ENCODE results near the gene SEPHS1. TPM values are rescaled to one million over a fixed set of nuclear protein-coding genes. Genes with fewer than 3 reads are reported as not detected.
A peak's percentile ranks its signal among the peaks of the same experiment; 100 is the strongest.

SEPHS1 gene
- total RNA-seq, 2 donors from 2014 or later: 20.7 to 22.8 TPM

DNA sequence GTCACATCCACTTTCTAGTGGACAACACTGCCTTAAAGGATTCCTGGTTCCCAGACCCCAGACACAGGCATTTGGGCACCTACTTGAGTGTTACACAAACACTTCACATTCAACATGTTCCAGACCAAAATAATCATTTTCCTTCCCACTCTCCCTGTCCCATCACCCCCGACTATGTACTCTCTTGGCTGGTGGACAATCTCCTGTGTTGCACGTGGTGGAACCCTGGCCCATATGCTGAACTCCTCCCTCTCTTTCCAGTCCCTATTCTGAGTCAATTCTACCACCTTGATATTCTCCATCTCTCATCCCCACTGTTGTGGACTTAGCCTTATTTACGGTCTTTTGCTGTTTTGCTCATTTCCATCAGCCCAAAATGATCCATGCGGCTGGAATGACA, 8.3 kb upstream of the SEPHS1 start:
- H3K4me1 ChIP-seq: no peaks in the 10 kb centered on the region
- TF ChIP-seq, protein P1, sequence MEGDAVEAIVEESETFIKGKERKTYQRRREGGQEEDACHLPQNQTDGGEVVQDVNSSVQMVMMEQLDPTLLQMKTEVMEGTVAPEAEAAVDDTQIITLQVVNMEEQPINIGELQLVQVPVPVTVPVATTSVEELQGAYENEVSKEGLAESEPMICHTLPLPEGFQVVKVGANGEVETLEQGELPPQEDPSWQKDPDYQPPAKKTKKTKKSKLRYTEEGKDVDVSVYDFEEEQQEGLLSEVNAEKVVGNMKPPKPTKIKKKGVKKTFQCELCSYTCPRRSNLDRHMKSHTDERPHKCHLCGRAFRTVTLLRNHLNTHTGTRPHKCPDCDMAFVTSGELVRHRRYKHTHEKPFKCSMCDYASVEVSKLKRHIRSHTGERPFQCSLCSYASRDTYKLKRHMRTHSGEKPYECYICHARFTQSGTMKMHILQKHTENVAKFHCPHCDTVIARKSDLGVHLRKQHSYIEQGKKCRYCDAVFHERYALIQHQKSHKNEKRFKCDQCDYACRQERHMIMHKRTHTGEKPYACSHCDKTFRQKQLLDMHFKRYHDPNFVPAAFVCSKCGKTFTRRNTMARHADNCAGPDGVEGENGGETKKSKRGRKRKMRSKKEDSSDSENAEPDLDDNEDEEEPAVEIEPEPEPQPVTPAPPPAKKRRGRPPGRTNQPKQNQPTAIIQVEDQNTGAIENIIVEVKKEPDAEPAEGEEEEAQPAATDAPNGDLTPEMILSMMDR (IDR thresholded peaks at IDR 0.05): no peak

DNA sequence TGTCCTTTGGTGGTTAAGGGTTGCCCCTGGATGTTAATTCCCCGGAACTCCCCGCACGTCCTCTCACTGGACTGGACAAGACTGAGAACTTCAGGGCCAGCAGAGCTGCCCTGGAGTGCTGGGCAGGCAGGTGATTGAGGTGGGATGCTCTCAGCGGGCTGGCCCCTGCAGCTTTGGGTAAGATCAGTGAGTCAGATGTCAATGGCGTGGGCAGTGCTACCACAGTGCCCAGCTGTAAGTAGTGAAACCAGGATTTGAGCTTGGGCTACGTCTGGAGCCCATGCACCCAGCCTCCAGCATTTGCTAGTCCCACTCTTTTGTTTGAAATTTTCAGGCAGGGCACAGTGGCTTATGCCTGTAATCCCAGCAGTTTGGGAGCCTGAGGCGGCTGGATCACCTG, 6.7 kb upstream of the SEPHS1 start:
- Histone ChIP-seq H3K27me3 (no peaks in the 10 kb centered on the region), H3K9me3 (no peaks in the 10 kb centered on the region), H3K4me1 (peaks cover 0 to 9% of the 10 kb centered on the region in 2 donors), H3K27ac (no peak overlapping the region), H3K4me3 (no peak overlapping the region), H3K36me3 (no peaks in the 10 kb centered on the region)
- TF ChIP-seq, protein P1 (IDR thresholded peaks at IDR 0.05): no peak
- DNase-seq (ENCODE audit: low spot score): no peak

More for the DNA sequence above, 8.3 kb upstream of the SEPHS1 start:
- H3K27me3 ChIP-seq: no peaks in the 10 kb centered on the region
- no peak overlapping the region for H3K27ac ChIP-seq
- H3K4me3 ChIP-seq: no peak overlapping the region
- no peaks in the 10 kb centered on the region for H3K36me3 ChIP-seq
- no peaks in the 10 kb centered on the region for H3K9me3 ChIP-seq
- DNase-seq (ENCODE audit: low spot score): no peak

DNA sequence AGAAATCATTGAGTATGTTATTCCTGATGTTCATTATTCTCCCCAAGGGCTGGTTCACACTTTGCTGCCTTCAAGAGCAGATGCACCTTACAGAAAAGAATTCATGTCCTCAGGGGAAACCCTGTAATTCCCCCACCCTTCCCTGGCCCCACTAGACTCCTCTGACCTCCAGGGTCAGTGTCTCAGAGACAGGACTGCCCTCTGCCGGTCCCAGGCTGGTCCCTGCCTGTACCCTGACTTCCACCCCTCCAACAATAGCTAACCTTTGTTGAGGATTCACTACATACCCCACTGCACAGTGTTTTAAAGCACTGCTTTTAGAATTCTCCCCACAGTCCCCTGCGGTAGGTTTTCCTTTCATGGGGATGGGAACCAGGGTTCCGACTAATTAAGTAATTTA, 4.4 kb upstream of the SEPHS1 start:
- TF ChIP-seq, protein P1 (IDR thresholded peaks at IDR 0.05): no peak
- Histone ChIP-seq H3K27me3 (no peaks in the 10 kb centered on the region), H3K27ac (no peak overlapping the region), H3K4me1 (peaks cover 0 to 20% of the 10 kb centered on the region in 2 donors), H3K4me3 (no peak overlapping the region), H3K9me3 (no peaks in the 10 kb centered on the region), H3K36me3 (no peaks in the 10 kb centered on the region)
- no peak for DNase-seq (ENCODE audit: low spot score)

DNA sequence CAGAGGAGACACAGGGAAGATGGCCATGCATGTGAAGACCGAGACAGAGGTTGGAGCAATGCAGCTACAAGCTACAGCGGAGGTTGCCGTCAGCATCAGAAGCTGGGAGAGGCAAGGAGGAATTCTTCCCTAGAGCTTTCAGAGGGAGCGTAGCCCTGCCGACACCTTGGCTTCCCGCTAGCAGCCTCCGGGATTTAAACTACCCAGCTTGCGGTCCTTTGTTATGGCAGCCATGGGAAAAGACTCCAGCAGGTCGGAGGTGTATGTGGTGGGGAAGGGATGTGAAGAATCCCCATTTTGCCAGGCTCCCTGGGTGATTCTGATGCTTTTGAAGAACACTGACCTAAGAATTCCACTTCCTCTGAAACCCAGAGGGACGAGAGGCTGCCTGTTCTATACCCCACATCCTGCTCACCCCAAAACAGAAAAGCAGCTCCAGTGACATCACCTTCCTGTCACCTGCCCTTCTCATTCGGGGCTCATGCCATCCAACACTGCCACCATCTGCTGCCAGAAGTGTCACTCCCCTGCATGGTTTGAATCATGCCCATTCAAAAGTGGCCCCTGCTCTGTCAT, 3.3 kb upstream of the SEPHS1 start:
- no peaks in the 10 kb centered on the region for H3K27me3 ChIP-seq
- H3K9me3 ChIP-seq: no peaks in the 10 kb centered on the region
- H3K4me3 ChIP-seq: no peak overlapping the region
- no peak overlapping the region for H3K27ac ChIP-seq
- peaks cover 0 to 24% of the 10 kb centered on the region in 2 donors for H3K4me1 ChIP-seq
- no peaks in the 10 kb centered on the region for H3K36me3 ChIP-seq
- TF ChIP-seq, protein P1 (IDR thresholded peaks at IDR 0.05): no peak
- no peak for DNase-seq (ENCODE audit: low spot score)

DNA sequence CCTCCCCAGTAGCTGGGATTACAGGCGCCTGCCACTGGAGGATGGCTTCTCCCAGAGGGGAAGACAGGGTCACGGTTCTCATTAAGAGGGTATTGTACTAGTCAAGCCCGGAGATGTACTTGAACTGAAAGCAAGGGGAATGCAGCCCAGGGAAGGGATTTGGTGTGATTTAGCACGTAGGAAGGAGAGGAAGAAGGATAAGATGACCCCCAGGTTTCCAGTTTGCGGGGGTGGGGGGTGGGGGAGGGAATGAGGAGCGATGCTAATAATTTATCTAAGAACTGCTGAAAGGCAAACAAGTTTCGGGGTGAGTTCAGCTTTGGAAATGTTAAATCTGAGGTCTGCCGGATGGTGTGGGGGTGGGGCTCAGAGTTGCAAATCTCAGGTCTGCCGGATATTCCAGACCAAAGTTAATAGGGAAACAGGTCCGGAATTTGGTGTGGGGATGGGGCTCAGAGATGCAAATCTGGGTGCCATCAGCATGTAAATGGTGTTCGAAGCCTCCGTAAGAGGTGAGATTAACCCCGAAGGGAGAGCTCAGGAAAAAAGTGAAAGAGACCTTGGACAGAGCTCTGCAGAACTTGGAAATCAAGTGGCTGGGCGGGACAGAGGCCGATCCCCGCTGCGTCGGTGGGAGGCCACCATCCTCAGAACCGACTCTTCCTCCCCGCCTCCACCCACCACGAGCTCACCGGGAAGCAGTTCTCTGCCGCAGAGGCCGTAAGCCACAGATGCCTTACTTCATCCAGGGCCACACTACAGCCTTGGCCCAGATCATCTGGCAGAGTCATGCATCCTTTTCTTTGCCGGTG, 1.6 kb upstream of the SEPHS1 start:
- Histone ChIP-seq H3K36me3 (no peaks in the 10 kb centered on the region), H3K27me3 (no peaks in the 10 kb centered on the region), H3K4me3 (peak overlapping the region; percentile 70 to 88), H3K27ac (peak overlapping the region; percentile 73 to 96), H3K4me1 (peaks cover 0 to 37% of the 10 kb centered on the region in 2 donors), H3K9me3 (no peaks in the 10 kb centered on the region)
- TF ChIP-seq, protein P1 (IDR thresholded peaks at IDR 0.05): no peak
- no peak for DNase-seq (ENCODE audit: low spot score)

Measured in right atrium auricular region (tissue), 2 donors.